ENCODE results near the gene SLC12A4. TPM values are rescaled to one million over a fixed set of nuclear protein-coding genes. Genes with fewer than 3 reads are reported as not detected.
A peak's percentile ranks its signal among the peaks of the same experiment; 100 is the strongest.

SLC12A4 gene
- total and polyA plus RNA-seq, 2 of the 13 experiments (the other 11 are each of a cell fraction or from before 2014, with no cell fraction given), result 65.1 to 84.3 TPM

- TF ChIP-seq NR2F6 (IDR thresholded peaks at IDR 0.05) (peak; percentile 30; the same call in 1 of the 2 replicates), NR2F6 (CRISPR knock-in tag; IDR thresholded peaks at IDR 0.05) (no peak), ZNF549 (CRISPR knock-in tag; IDR thresholded peaks at IDR 0.05) (no peak), ZNF564 (CRISPR knock-in tag; IDR thresholded peaks at IDR 0.05) (0 out of 2 replicates have a peak, but pooled peaks have one; percentile 17), MIER3 (CRISPR knock-in tag; IDR thresholded peaks at IDR 0.05; ENCODE audit: borderline replicate concordance) (no peak), ATF1 (CRISPR knock-in tag; IDR thresholded peaks at IDR 0.05) (no peak), KMT2B (CRISPR knock-in tag; IDR thresholded peaks at IDR 0.05) (no peak; the same call in 1 of the 2 replicates), ELF3 (CRISPR knock-in tag; IDR thresholded peaks at IDR 0.05) (no peak), GZF1 (CRISPR knock-in tag; IDR thresholded peaks at IDR 0.05) (0 out of 2 replicates have a peak, but pooled peaks have one; percentile 7), EHMT2 (IDR thresholded peaks at IDR 0.05; ENCODE audit: borderline replicate concordance, low read depth, low read length) (no peak), XRCC5 (optimal IDR thresholded peaks at IDR 0.05; ENCODE audit: low read length) (peak; percentile 55), ZNF292 (CRISPR knock-in tag; IDR thresholded peaks at IDR 0.05; ENCODE audit: borderline replicate concordance, low read depth) (0 out of 2 replicates have a peak, but pooled peaks have one; percentile 21), FOXO1 (CRISPR knock-in tag; IDR thresholded peaks at IDR 0.05) (no peak; the same call in 1 of the 2 replicates), ZNF501 (CRISPR knock-in tag; IDR thresholded peaks at IDR 0.05) (peak; percentile 46; the same call in 1 of the 2 replicates), ASH2L (IDR thresholded peaks at IDR 0.05; ENCODE audit: insufficient read length, low read depth, low read length) (no peak), ATF7 (IDR thresholded peaks at IDR 0.05) (no peak), ATF7 (CRISPR knock-in tag; IDR thresholded peaks at IDR 0.05) (0 out of 2 replicates have a peak, but pooled peaks have one; percentile 60), ZNF746 (CRISPR knock-in tag; IDR thresholded peaks at IDR 0.05) (no peak), ZNF773 (CRISPR knock-in tag; IDR thresholded peaks at IDR 0.05; ENCODE audit: borderline replicate concordance) (no peak), ZNF335 (CRISPR knock-in tag; IDR thresholded peaks at IDR 0.05) (peak; percentile 57; the same call in 1 of the 2 replicates), PPARG (CRISPR knock-in tag; conservative IDR thresholded peaks at IDR 0.05) (no peak)
- TF ChIP-seq, protein P1, sequence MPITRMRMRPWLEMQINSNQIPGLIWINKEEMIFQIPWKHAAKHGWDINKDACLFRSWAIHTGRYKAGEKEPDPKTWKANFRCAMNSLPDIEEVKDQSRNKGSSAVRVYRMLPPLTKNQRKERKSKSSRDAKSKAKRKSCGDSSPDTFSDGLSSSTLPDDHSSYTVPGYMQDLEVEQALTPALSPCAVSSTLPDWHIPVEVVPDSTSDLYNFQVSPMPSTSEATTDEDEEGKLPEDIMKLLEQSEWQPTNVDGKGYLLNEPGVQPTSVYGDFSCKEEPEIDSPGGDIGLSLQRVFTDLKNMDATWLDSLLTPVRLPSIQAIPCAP (CRISPR knock-in tag; IDR thresholded peaks at IDR 0.05; ENCODE audit: low read depth), result no peak; the same call in 1 of the 2 replicates
- TF ChIP-seq, protein P2, sequence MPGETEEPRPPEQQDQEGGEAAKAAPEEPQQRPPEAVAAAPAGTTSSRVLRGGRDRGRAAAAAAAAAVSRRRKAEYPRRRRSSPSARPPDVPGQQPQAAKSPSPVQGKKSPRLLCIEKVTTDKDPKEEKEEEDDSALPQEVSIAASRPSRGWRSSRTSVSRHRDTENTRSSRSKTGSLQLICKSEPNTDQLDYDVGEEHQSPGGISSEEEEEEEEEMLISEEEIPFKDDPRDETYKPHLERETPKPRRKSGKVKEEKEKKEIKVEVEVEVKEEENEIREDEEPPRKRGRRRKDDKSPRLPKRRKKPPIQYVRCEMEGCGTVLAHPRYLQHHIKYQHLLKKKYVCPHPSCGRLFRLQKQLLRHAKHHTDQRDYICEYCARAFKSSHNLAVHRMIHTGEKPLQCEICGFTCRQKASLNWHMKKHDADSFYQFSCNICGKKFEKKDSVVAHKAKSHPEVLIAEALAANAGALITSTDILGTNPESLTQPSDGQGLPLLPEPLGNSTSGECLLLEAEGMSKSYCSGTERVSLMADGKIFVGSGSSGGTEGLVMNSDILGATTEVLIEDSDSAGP (CRISPR knock-in tag; IDR thresholded peaks at IDR 0.05; ENCODE audit: borderline replicate concordance), result peak; percentile 72
- TF ChIP-seq, protein P3, sequence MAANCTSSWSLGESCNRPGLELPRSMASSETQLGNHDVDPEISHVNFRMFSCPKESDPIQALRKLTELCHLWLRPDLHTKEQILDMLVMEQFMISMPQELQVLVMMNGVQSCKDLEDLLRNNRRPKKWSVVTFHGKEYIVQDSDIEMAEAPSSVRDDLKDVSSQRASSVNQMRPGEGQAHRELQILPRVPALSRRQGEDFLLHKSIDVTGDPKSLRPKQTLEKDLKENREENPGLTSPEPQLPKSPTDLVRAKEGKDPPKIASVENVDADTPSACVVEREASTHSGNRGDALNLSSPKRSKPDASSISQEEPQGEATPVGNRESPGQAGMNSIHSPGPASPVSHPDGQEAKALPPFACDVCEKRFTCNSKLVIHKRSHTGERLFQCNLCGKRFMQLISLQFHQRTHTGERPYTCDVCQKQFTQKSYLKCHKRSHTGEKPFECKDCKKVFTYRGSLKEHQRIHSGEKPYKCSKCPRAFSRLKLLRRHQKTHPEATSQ (CRISPR knock-in tag; IDR thresholded peaks at IDR 0.05; ENCODE audit: borderline replicate concordance), result no peak
Measured at GRCh38 chr16:67966549-67967182, 1.8 kb downstream of the SLC12A4 start (continued).
